Heart right ventricle (tissue), 16 donors: ENCODE results near the gene SYTL3. TPM values are rescaled to one million over a fixed set of nuclear protein-coding genes. Genes with fewer than 3 reads are reported as not detected.
"Not testable (repeated sequence)": the region's sequence is repeated elsewhere in the genome, so short reads cannot be mapped to it uniquely, and the experiment has no call there.

Experiments used
- ATAC-seq, 8 donors: fragments of 200-7000 bp; cut with Tn5 transposase; one replicate each; pipeline ENCODE4 v1.9.1; 2020; ENCODE audit warnings: mild to moderate bottlenecking in 8 of 8, moderate library complexity in 8 of 8, moderate number of reproducible peaks in 1 of 8
- DNase-seq, 2 donors: peaks; one replicate each; pipeline ENCODE4 v3.0.0-alpha.2; 2020
- H3K27ac ChIP-seq, 10 donors: fragments of 200-600 bp; sonication (generic) in 2 of 10; one replicate each; pipeline versions ENCODE4 v1.5.0 to v1.8.0; 2020 to 2022; ENCODE audit warnings: mild to moderate bottlenecking in 3 of 10
- H3K27me3 ChIP-seq, 7 donors: fragments of 200-600 bp; one replicate each; pipeline ENCODE4 v1.8.0; 2021 to 2022; ENCODE audit warnings: mild to moderate bottlenecking in 2 of 7
- H3K36me3 ChIP-seq, 9 donors: fragments of 200-600 bp; sonication (generic) in 1 of 9; one replicate each; pipeline versions ENCODE4 v1.5.0 to v1.8.0; 2020 to 2022; ENCODE audit warnings: mild to moderate bottlenecking in 2 of 9
- H3K4me1 ChIP-seq, 9 donors: fragments of 200-600 bp; sonication (generic) in 1 of 9; one replicate each; pipeline versions ENCODE4 v1.5.0 to v1.8.0; 2020 to 2022; ENCODE audit warnings: mild to moderate bottlenecking in 4 of 9
- H3K4me3 ChIP-seq, 10 donors: fragments of 200-600 bp; sonication (generic) in 2 of 10; one replicate each; pipeline versions ENCODE4 v1.5.0 to v1.8.0; 2020 to 2022; ENCODE audit warnings: mild to moderate bottlenecking in 7 of 10, moderate library complexity in 2 of 10
- H3K9me3 ChIP-seq, 11 donors: fragments of 200-600 bp in 10 of 11; sonication (generic) in 2 of 11; one replicate each; pipeline versions ENCODE4 v1.5.0 to v1.8.0; 2013 to 2022; ENCODE audit warnings: mild to moderate bottlenecking in 2 of 11, control low read depth in 1 of 11, moderate library complexity in 1 of 11
- CTCF ChIP-seq, 9 donors: fragments of 200-600 bp; sonication (generic) in 2 of 9; IDR thresholded peaks; one replicate each; pipeline versions ENCODE4 v1.5.0 to v1.8.0; 2021 to 2022; ENCODE audit warnings: antibody characterized with exemption in 9 of 9, mild to moderate bottlenecking in 5 of 9, moderate library complexity in 1 of 9
- WGBS, 2 donors: extraction: QIAGEN DNeasy Blood & Tissue Kit; methylation state at CpG; one replicate each; pipeline ENCODE4 v1.1.7; 2013; ENCODE audit warnings: inconsistent platforms in 1 of 2; 5-methylcytosine and 5-hydroxymethylcytosine counted together
- intact Hi-C, 10 donors: fragments of 100-400 bp; cut with DNase I; formaldehyde crosslinking; loops; one replicate each; pipeline versions ENCODE4 v1.11.1 to v1.14.2; 2022
- polyA plus RNA-seq, 2 donors: library from polyadenylated mRNA; stranded (reverse); fragments of 200-250 nt; gene quantifications; one replicate each; pipeline ENCODE4 v1.2.3, GENCODE V29; 2013
- total RNA-seq, 10 donors: library from RNA; stranded (reverse); fragmentation: NEBNext Ultra II Directional in 3 of 10; extraction: Animal tissue kit (Norgen Biotek cat#: 25700) in 3 of 10; gene quantifications; one replicate each; pipeline versions ENCODE4 v1.2.1 to v1.2.4, GENCODE V29; 2021 to 2023
- donor health status: Arrhythmogenic right ventricular cardiomyopathy.
- donor health status: ischemic (EF 13 %, LVEDD 7.1; RV severe dilation, severe dysfunction).
- donor health status: healthy with polysubstance abuse.
- donor health status: DM: no; HTN: yes; CAD: no.
- donor health status: DM: no; HTN: no; CAD: no.
- donor health status: ischemic (EF 25% LVEDD 6.9; RV normal size, moderate dysfunction).
- donor health status: ischemic (EF 25% LVEDD 5.7; RV mildly dilated, moderate dysfunction).
- donor health status: healthy.
- donor health status: DM: yes; HTN: yes; CAD: no.
- donor health status: Ischemic cardiomyopathy.
- donor health status: ischemic (EF 35%, LVEDD 5.7; RV mildly dilated, moderate dysfunction).
- donor health status: nonischemic (EF 11% LVEDD 7.7; RV severe dilation, severe dysfunction).
- donor health status: DM: yes; HTN: yes; CAD: no.
- donor health status: PGD.
- donor health status: ischemic (EF 29% LVEDD 5.4; RV normal size, mild dysfunction).
- donor health status: nonischemic (EF 23%, LVEDD 6.1; RV moderate dilation, normal function).

Gene SYTL3
- total and polyA plus RNA-seq, 12 donors: 3.6 to 11.9 (median 8.1) TPM

GRCh38 chr6:158697811-158698210, 48.0 kb downstream of the SYTL3 start:
- H3K27ac ChIP-seq: no peak overlapping the region
- H3K9me3 ChIP-seq: peaks cover 0 to 9% (median 0%) of the 10 kb centered on the region in 11 donors
- H3K4me1 ChIP-seq: no peaks in the 10 kb centered on the region
- DNase-seq (no peak), ATAC-seq (no peak)
- TF ChIP-seq CTCF (IDR thresholded peaks at IDR 0.05): no peak
- WGBS, 2 donors: 75 to 78% methylated on average over 2 of the region's 2 CpGs
- H3K36me3 ChIP-seq: no peaks in the 10 kb centered on the region
- no peaks in the 10 kb centered on the region for H3K27me3 ChIP-seq
- no peak overlapping the region for H3K4me3 ChIP-seq
- intact Hi-C loops: loop anchor here in 3 of 10 donors (10.0 kb wide), 3 partner anchors 63 to 483 kb away; no protein-coding TSS in a partner anchor

- Histone ChIP-seq H3K27ac (no peak overlapping the region), H3K4me3 (no peak overlapping the region), H3K4me1 (peaks cover 0 to 8% (median 6%) of the 10 kb centered on the region in 9 donors), H3K27me3 (no peaks in the 10 kb centered on the region), H3K9me3 (peaks cover 0 to 9% (median 0%) of the 10 kb centered on the region in 11 donors), H3K36me3 (no peaks in the 10 kb centered on the region)
- no peak for DNase-seq
- 88 to 91% methylated on average over 8 of the region's 8 CpGs for WGBS, 2 donors
- ATAC-seq: no peak
- TF ChIP-seq CTCF (IDR thresholded peaks at IDR 0.05): no peak
- intact Hi-C loops: loop anchor here in 3 of 10 donors (10.0 kb wide), 3 partner anchors 64 to 484 kb away; no protein-coding TSS in a partner anchor
These were observed 49.1 kb downstream of the SYTL3 start for GRCh38 chr6:158698931-158699330.

GRCh38 chr6:158701268-158701667, 51.4 kb downstream of the SYTL3 start:
- WGBS, 2 donors: 95 to 97% methylated on average over 3 of the region's 3 CpGs
- H3K27ac ChIP-seq, H3K4me3 ChIP-seq, H3K9me3 ChIP-seq, DNase-seq, H3K36me3 ChIP-seq, H3K27me3 ChIP-seq, ATAC-seq: not testable (repeated sequence)
- H3K4me1 ChIP-seq: peaks cover 7 to 26% (median 22%) of the 10 kb centered on the region in 9 donors
- intact Hi-C loops: loop anchor here in 7 of 10 donors (5.0 to 10.0 kb wide), 7 partner anchors 94 to 434 kb away; partner anchors contain the start of gene EZR (in 2 of the 7)

GRCh38 chr6:158703111-158703836, 53.4 kb downstream of the SYTL3 start:
- DNase-seq: peak; percentile 53 to 62
- peak in 7 of 8 donors; percentile 30 to 62 (median 36) for ATAC-seq
- WGBS, 2 donors: 51 to 66% methylated on average over 13 to 14 of the region's 14 CpGs
- H3K4me3 ChIP-seq: no peak overlapping the region
- TF ChIP-seq CTCF (IDR thresholded peaks at IDR 0.05): no peak
- no peaks in the 10 kb centered on the region for H3K27me3 ChIP-seq
- H3K36me3 ChIP-seq: no peaks in the 10 kb centered on the region
- intact Hi-C loops: loop anchor here in 8 of 10 donors (2.0 to 10.0 kb wide), 8 partner anchors 92 to 432 kb away; partner anchors contain the start of gene EZR (in 2 of the 8)
- peak overlapping the region in 6 of 10 donors; percentile 11 to 75 (median 72) for H3K27ac ChIP-seq
- H3K4me1 ChIP-seq: peaks cover 17 to 46% (median 38%) of the 10 kb centered on the region in 9 donors
- H3K9me3 ChIP-seq: no peaks in the 10 kb centered on the region
